ENCODE results near the gene ARHGAP42.

Gene ARHGAP42

GRCh38 chr11:100925935-100926334 lies 238.8 kb downstream of the ARHGAP42 start:
- DNase-seq, result no peak
- ATAC-seq, result no peak

GRCh38 chr11:100927579-100927978 lies 240.5 kb downstream of the ARHGAP42 start:
- no peak for ATAC-seq

GRCh38 chr11:100928426-100928825 lies 241.3 kb downstream of the ARHGAP42 start:
- DNase-seq, result no peak
- ATAC-seq, result no peak

More at GRCh38 chr11:100927579-100927978, 240.5 kb downstream of the ARHGAP42 start:
- DNase-seq, result no peak

GRCh38 chr11:100929377-100929776 lies 242.3 kb downstream of the ARHGAP42 start:
- ATAC-seq (no peak), DNase-seq (no peak)

GRCh38 chr11:100930185-100930778 lies 243.2 kb downstream of the ARHGAP42 start:
- DNase-seq (no peak), ATAC-seq (no peak)

- no peak for DNase-seq
- ATAC-seq, result no peak
Measured at GRCh38 chr11:100932474-100933100, 245.5 kb downstream of the ARHGAP42 start.

- DNase-seq, result no peak
Measured at GRCh38 chr11:100936781-100937180, 249.7 kb downstream of the ARHGAP42 start.

GRCh38 chr11:100939571-100939970 lies 252.5 kb downstream of the ARHGAP42 start:
- no peak for ATAC-seq
- DNase-seq, result no peak

More at GRCh38 chr11:100936781-100937180, 249.7 kb downstream of the ARHGAP42 start:
- no peak for ATAC-seq

GRCh38 chr11:100940111-100940510 lies 253.0 kb downstream of the ARHGAP42 start:
- DNase-seq, result no peak
- no peak for ATAC-seq

- ATAC-seq, result no peak
Measured at GRCh38 chr11:100941033-100941432, 253.9 kb downstream of the ARHGAP42 start.

GRCh38 chr11:100942016-100942415 lies 254.9 kb downstream of the ARHGAP42 start:
- DNase-seq, result no peak
- ATAC-seq, result no peak

More at GRCh38 chr11:100941033-100941432, 253.9 kb downstream of the ARHGAP42 start:
- DNase-seq, result no peak

- DNase-seq, result no peak
- ATAC-seq, result no peak
Measured at GRCh38 chr11:100948936-100949335, 261.8 kb downstream of the ARHGAP42 start.

GRCh38 chr11:100949443-100949842 lies 262.4 kb downstream of the ARHGAP42 start:
- ATAC-seq (no peak), DNase-seq (no peak)

GRCh38 chr11:100955318-100955717 lies 268.2 kb downstream of the ARHGAP42 start:
- no peak for ATAC-seq

GRCh38 chr11:100956351-100956750 lies 269.3 kb downstream of the ARHGAP42 start:
- DNase-seq (no peak), ATAC-seq (no peak)

More at GRCh38 chr11:100955318-100955717, 268.2 kb downstream of the ARHGAP42 start:
- DNase-seq, result no peak

GRCh38 chr11:100957499-100957898 lies 270.4 kb downstream of the ARHGAP42 start:
- no peak for ATAC-seq
- DNase-seq, result no peak

- DNase-seq, result no peak
- ATAC-seq, result no peak
Measured at GRCh38 chr11:100961633-100962032, 274.5 kb downstream of the ARHGAP42 start.

GRCh38 chr11:100963375-100963774 lies 276.3 kb downstream of the ARHGAP42 start:
- DNase-seq (no peak), ATAC-seq (no peak)

GRCh38 chr11:100964435-100964834 lies 277.3 kb downstream of the ARHGAP42 start:
- ATAC-seq, result no peak
- DNase-seq, result no peak

GRCh38 chr11:100965346-100965745 lies 278.3 kb downstream of the ARHGAP42 start:
- no peak for DNase-seq
- no peak for ATAC-seq

- ATAC-seq (no peak), DNase-seq (no peak)
Measured at GRCh38 chr11:100966366-100966765, 279.3 kb downstream of the ARHGAP42 start.

GRCh38 chr11:100969008-100969407 lies 281.9 kb downstream of the ARHGAP42 start:
- no peak for ATAC-seq

GRCh38 chr11:100970283-100971164 lies 283.4 kb downstream of the ARHGAP42 start:
- DNase-seq (no peak), ATAC-seq (no peak)

More at GRCh38 chr11:100969008-100969407, 281.9 kb downstream of the ARHGAP42 start:
- DNase-seq, result no peak

Data from stimulated activated naive CD8-positive, alpha-beta T cell treated with anti-CD3 and anti-CD28 coated beads, Interleukin-15, Interleukin-2, amounts not matched to agents 100 U/mL and 50 U/mL, for 24 hours (primary cell).